Measurements from ENCODE around the gene PEDS1. TPM values are rescaled to one million over a fixed set of nuclear protein-coding genes. Genes with fewer than 3 reads are reported as not detected.

PEDS1 gene
- total and polyA plus RNA-seq, 2 of the 13 experiments (the other 11 are each of a cell fraction or from before 2014, with no cell fraction given): 30.5 to 93.9 TPM

DNA sequence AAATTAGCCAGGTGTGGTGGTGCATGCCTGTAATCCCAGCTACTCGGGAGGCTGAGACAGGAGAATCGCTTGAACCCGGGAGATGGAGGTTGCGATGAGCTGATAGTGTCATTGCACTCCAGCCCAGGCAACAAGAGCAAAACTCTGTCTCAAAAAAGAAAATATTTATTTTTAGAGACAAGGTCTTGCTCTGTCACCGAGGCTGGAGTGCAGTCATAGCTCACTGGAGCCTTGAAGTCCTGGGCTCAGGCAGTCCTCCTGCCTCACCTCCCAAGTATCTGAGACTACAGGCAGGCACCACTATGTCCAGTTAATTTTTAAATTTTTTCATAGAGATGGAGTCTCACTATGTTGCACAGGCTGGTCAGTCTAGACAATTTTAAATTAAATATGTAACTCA lies 20.9 kb upstream of the PEDS1 start:
- no peak overlapping the region for H3K27ac ChIP-seq (ENCODE audit: extremely low read length, insufficient read depth, low read length)

DNA sequence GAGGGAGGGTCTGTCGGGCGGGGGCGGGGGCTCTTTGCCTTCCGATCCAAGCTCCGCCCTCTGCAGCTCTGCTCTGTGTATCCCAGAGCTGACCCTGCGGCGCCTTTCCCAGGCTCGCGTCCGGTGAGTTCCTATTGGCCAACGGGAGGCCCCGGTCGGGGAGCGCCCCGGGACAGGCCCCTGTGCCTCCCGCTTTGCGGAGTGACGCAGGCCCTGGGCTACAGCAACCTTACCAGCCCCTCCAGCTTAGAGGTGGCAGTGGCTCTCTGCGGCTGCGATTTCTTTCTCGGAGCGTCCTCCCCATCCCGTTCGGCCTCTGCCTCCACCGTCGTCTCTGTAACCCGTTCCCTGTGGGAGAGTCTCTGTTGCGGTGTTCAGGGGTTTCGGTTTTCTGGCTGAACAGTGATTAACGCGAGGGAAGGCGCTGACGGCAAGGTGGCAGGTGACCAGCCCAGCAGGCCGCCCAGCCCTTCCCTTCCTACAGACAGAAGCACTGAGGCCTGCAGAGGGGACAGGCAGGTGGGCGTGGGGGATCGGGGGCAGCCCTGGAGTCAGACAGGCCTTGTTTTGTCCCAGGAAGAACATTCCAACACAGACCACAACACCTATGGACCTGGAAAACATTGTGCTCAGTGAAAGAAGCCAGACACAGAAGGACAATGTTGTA lies 19.0 kb upstream of the PEDS1 start:
- Histone ChIP-seq H3K36me3 (replicated peaks in 1 of 2; ENCODE audit: control insufficient read depth in 1 of 2, insufficient read depth in 2 of 2, low read length in 2 of 2) (no peaks in the 10 kb centered on the region), H3K4me2 (ENCODE audit: low read depth, low read length) (peak overlapping the region; percentile 97), H3K4me1 (ENCODE audit: insufficient read depth, low read length) (peaks cover 57% of the 10 kb centered on the region), H3K27me3 (ENCODE audit: control insufficient read depth in 1 of 2, insufficient read depth in 2 of 2, low read length in 2 of 2) (no peaks in the 10 kb centered on the region; a peak in 1 of 5 replicates), H3K4me3 (replicated peaks in 1 of 3; ENCODE audit: insufficient read depth in 1 of 3, low read depth in 2 of 3, low read length in 3 of 3) (peak overlapping the region; percentile 63 to 78 (median 64)), H4K20me1 (ENCODE audit: insufficient read depth, low read length) (no peaks in the 10 kb centered on the region), H3K27ac (ENCODE audit: extremely low read length, insufficient read depth, low read length) (peak overlapping the region; percentile 81), H3K79me2 (ENCODE audit: insufficient read depth, low read length) (peaks cover 29% of the 10 kb centered on the region), H3K9ac (ENCODE audit: insufficient read depth, low read depth, low read length) (peak overlapping the region; percentile 78), H2AFZ (ENCODE audit: low read length) (peak overlapping the region; percentile 51), H3K9me3 (ENCODE audit: low read length) (no peaks in the 10 kb centered on the region)
- BruUV-seq (replicated peaks): TSS peak; percentile 87
- ATAC-seq (peak; percentile 96), DNase-seq (ENCODE audit: low spot score) (peak; percentile 97), FAIRE-seq (peak; percentile 84)
- in situ Hi-C loops (cut with HindIII; ENCODE audit: extremely low pct_ligation_motif_present, low pct_unique_long_range_greater_than_20kb) (loop anchor here (5.0 kb wide), 1 partner anchor 190 kb away; the partner anchor contains the start of gene SNAI1), intact Hi-C loops (cut with micrococcal nuclease; ENCODE audit: unreplicated experiment) (no loop called here)
- CTCF ChIA-PET (ENCODE audit: low intra/inter-chr PET ratio, low total read pairs): interaction anchor here (7.8 kb wide), 1 partner anchor 52 kb away, joined by 115 read pairs; no protein-coding TSS in a partner anchor
- POLR2A ChIA-PET: interaction anchor here (0.7 to 8.3 kb wide), 37 partner anchors 9 to 892 kb away, joined by 3 to 104 read pairs (median 4); partner anchors contain the start of genes CEBPB, PEDS1, PTPN1 and UBE2V1
- WGBS (ENCODE audit: low lambda C conversion rate): under 1% methylated on average over 19 of the region's 36 CpGs
- TF ChIP-seq HNRNPK (IDR thresholded peaks at IDR 0.05; ENCODE audit: low read depth, low read length, poor library complexity, severe bottlenecking) (no peak), HES4 (CRISPR knock-in tag; IDR thresholded peaks at IDR 0.05; ENCODE audit: borderline replicate concordance) (no peak; the same call in none of the 2 replicates), SUZ12 (IDR thresholded peaks at IDR 0.05; ENCODE audit: low read depth, low read length) (no peak), RXRB (CRISPR knock-in tag; IDR thresholded peaks at IDR 0.05; ENCODE audit: borderline replicate concordance) (peak; percentile 86)
- TF ChIP-seq, protein P1, sequence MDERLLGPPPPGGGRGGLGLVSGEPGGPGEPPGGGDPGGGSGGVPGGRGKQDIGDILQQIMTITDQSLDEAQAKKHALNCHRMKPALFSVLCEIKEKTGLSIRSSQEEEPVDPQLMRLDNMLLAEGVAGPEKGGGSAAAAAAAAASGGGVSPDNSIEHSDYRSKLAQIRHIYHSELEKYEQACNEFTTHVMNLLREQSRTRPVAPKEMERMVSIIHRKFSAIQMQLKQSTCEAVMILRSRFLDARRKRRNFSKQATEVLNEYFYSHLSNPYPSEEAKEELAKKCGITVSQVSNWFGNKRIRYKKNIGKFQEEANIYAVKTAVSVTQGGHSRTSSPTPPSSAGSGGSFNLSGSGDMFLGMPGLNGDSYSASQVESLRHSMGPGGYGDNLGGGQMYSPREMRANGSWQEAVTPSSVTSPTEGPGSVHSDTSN (CRISPR knock-in tag; IDR thresholded peaks at IDR 0.05): no peak
- TF ChIP-seq, protein P2, sequence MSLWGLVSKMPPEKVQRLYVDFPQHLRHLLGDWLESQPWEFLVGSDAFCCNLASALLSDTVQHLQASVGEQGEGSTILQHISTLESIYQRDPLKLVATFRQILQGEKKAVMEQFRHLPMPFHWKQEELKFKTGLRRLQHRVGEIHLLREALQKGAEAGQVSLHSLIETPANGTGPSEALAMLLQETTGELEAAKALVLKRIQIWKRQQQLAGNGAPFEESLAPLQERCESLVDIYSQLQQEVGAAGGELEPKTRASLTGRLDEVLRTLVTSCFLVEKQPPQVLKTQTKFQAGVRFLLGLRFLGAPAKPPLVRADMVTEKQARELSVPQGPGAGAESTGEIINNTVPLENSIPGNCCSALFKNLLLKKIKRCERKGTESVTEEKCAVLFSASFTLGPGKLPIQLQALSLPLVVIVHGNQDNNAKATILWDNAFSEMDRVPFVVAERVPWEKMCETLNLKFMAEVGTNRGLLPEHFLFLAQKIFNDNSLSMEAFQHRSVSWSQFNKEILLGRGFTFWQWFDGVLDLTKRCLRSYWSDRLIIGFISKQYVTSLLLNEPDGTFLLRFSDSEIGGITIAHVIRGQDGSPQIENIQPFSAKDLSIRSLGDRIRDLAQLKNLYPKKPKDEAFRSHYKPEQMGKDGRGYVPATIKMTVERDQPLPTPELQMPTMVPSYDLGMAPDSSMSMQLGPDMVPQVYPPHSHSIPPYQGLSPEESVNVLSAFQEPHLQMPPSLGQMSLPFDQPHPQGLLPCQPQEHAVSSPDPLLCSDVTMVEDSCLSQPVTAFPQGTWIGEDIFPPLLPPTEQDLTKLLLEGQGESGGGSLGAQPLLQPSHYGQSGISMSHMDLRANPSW (CRISPR knock-in tag; IDR thresholded peaks at IDR 0.05; ENCODE audit: borderline replicate concordance): peak; percentile 66; the same call in 1 of the 2 replicates
- TF ChIP-seq, protein P3, sequence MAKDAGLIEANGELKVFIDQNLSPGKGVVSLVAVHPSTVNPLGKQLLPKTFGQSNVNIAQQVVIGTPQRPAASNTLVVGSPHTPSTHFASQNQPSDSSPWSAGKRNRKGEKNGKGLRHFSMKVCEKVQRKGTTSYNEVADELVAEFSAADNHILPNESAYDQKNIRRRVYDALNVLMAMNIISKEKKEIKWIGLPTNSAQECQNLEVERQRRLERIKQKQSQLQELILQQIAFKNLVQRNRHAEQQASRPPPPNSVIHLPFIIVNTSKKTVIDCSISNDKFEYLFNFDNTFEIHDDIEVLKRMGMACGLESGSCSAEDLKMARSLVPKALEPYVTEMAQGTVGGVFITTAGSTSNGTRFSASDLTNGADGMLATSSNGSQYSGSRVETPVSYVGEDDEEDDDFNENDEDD (CRISPR knock-in tag; IDR thresholded peaks at IDR 0.05; ENCODE audit: borderline replicate concordance): peak; percentile 87; the same call in 1 of the 2 replicates

More for the DNA sequence above, 20.9 kb upstream of the PEDS1 start:
- peaks cover 29% of the 10 kb centered on the region for H3K79me2 ChIP-seq (ENCODE audit: insufficient read depth, low read length)
- no peak for TF ChIP-seq HCFC1 (IDR thresholded peaks at IDR 0.05; ENCODE audit: low read depth, low read length)
- no peak for TF ChIP-seq ZMYM4 (CRISPR knock-in tag; IDR thresholded peaks at IDR 0.05)
- TF ChIP-seq GLI4 (CRISPR knock-in tag; IDR thresholded peaks at IDR 0.05; ENCODE audit: borderline replicate concordance): no peak
- no peak for ATAC-seq
- intact Hi-C loops (cut with micrococcal nuclease; ENCODE audit: unreplicated experiment) (no loop called here), in situ Hi-C loops (cut with HindIII; ENCODE audit: extremely low pct_ligation_motif_present, low pct_unique_long_range_greater_than_20kb) (loop anchor here (5.0 kb wide), 1 partner anchor 192 kb away; the partner anchor contains the start of gene SNAI1)
- ChIA-PET POLR2A (interaction anchor here (2.3 kb wide), 1 partner anchor 9 kb away, joined by 5 read pairs; no protein-coding TSS in a partner anchor), CTCF (ENCODE audit: low intra/inter-chr PET ratio, low total read pairs) (interaction anchor here (1.2 kb wide), 1 partner anchor 54 kb away, joined by 3 read pairs; no protein-coding TSS in a partner anchor)
- H3K4me1 ChIP-seq (ENCODE audit: insufficient read depth, low read length): peaks cover 41% of the 10 kb centered on the region
- FAIRE-seq: no peak
- 74% methylated on average over 5 of the region's 5 CpGs for WGBS (ENCODE audit: low lambda C conversion rate)
- no peak overlapping the region; the same call in 1 of the 2 replicates for H3K9ac ChIP-seq (ENCODE audit: insufficient read depth, low read depth, low read length)
- no peak overlapping the region for H3K4me3 ChIP-seq (replicated peaks in 1 of 3; ENCODE audit: insufficient read depth in 1 of 3, low read depth in 2 of 3, low read length in 3 of 3)
- H3K36me3 ChIP-seq (replicated peaks in 1 of 2; ENCODE audit: control insufficient read depth in 1 of 2, insufficient read depth in 2 of 2, low read length in 2 of 2): no peaks in the 10 kb centered on the region
- H3K9me3 ChIP-seq (ENCODE audit: low read length): no peaks in the 10 kb centered on the region
- H2AFZ ChIP-seq (ENCODE audit: low read length): no peak overlapping the region
- DNase-seq (ENCODE audit: low spot score): no peak
- BruUV-seq (replicated peaks): no TSS peak
- peak overlapping the region; percentile 38; the same call in 1 of the 2 replicates for H3K4me2 ChIP-seq (ENCODE audit: low read depth, low read length)
- H4K20me1 ChIP-seq (ENCODE audit: insufficient read depth, low read length): no peaks in the 10 kb centered on the region
- no peaks in the 10 kb centered on the region; a peak in 1 of 5 replicates for H3K27me3 ChIP-seq (ENCODE audit: control insufficient read depth in 1 of 2, insufficient read depth in 2 of 2, low read length in 2 of 2)

Measured in HepG2 (cell line).